NOMO-1 treated with dmso at 0.1 percent for 144 hours (cell line): ENCODE results near the gene C22orf15.

Experiments used
- DNase-seq: peaks from one replicate; lab custom pipeline; 2025; ENCODE audit not compliant: unreplicated experiment; lab: John Stamatoyannopoulos, UW

Gene C22orf15

DNA sequence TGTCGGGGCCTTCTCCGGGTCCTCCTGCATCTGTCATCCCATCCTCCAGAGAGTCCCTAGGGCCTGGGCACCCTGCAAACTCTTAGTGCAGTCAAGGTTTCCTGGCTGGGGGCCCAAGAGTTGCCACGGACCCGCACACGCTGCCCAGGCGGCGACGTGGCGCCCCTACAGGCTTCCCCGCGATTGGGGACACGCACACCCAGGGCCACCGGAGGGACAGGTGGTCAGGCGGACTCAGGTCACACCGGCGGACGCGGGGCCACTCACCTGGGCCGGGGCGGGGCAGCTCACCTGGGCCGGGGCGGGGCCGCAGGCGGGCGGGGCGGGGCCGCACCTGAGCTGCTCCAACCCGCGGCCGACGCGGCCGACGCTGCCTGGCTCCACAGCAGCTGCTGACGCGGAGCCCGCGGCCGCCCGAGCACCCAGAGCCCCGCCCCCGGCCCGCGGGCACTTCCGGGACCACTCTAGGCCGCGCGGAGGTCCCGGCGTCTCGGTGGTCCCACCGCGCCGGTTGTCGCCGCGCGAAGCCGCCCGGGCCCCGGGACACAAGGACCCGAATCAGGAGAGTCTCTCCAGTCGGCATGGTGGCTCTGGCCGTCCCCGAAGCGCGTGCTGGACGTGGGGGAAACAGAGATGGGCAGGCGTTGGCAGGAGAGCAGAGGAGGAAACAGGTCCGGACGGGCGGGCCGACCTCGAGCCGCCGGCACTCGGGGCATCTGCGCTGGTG, 11.9 kb upstream of the C22orf15 start, which contains the start of gene ZNF70:
Gene ZNF70, minus strand, starts transcription at position 399 of the 727 bp plus-strand sequence. CDS start 5,972 bp downstream, outside the sequence.
- DNase-seq: peak; percentile 72

DNA sequence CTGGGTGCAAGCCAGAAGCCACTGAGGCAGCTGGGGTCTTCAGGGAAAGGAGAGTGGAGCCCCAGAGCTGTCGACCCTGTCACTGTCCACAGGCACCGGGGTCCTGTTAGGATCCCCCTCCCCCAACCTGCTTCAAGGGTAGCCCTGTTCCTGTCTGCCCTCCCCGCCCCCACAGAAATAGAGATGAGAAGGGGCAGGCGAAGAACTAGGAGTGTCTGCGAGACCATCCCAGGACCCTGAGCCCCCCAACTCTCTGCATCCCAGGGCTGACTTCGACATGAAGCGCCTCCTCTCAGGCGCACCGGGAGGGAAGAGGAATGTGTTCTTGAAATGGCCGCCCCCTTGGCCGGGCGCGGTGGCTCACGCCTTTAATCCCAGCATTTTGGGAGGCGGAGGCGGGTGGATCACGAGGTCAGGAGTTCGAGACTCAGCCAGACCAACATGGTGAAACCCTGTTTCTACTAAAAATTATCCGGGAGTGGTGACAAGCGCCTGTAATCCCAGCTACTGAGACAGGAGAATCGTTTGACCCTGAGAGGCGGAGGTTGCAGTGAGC, 11.3 kb upstream of the C22orf15 start:
- no peak for DNase-seq

DNA sequence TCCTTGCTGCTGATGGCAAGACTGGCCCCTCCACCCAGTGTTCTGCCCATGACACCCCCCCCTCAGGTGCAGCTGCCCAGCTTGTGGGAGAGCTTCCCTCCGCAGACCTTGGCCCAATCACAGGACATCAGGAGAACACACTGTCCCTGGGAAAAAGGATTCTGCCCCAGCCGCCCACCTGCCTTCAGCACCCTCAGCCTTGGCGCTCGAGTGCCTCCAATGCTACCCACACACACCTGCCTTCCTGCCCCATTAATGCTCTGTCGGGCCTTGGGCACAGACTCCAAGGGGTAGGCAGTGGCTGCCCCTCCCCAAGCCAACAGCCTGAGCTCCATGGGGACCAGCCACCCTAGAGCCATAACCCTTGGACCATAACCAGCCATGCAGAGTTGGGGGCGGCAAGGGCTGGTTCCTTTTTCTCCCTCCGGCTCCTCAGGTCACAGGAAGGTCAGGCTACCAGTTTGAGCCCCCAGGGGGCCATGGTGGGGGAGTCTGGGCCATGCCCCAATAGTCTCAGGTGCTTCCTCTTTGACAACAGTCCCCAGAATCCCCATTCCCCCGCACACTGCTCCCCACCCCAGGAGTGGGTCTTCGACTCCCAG, 10.6 kb upstream of the C22orf15 start:
- DNase-seq: no peak

DNA sequence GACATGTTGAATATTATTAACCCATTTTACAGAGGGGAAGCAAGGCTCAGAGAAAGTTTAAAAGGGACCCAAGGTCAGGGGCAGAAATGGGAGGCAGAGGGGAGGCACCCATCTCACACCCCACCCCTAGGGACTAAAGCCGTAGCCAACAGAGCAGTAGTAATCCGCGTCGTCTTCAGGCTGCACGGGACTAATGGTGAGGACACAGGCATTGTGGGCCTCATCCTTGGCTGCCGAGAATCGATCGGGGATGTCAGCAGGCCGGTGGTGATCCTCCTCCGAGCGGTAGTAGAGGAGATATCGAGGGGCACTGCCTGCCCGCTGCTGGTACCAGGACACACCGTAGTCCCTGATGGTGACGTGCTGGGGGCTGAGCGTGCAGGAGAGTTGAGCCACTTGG, 10.0 kb upstream of the C22orf15 start:
- no peak for DNase-seq

DNA sequence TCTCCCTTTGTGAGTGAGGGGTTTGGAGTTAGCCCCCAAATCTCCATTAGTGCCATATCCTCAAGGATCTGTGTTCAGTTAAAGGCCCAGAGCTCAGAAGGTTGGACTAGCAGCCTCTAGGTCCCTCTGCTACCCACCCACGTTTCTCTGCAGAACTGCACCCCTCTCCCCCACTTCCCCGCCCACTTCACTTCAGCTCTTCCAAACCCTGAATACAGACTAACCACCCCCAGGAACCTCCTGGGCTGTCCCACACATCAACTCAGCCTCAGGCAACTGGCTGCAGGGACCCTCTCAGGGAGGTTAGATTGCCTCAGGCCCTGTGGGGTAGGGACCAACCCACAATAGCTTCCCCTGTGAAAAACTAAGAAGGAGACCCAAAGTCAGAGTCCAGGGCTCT, 9.4 kb upstream of the C22orf15 start:
- no peak for DNase-seq

DNA sequence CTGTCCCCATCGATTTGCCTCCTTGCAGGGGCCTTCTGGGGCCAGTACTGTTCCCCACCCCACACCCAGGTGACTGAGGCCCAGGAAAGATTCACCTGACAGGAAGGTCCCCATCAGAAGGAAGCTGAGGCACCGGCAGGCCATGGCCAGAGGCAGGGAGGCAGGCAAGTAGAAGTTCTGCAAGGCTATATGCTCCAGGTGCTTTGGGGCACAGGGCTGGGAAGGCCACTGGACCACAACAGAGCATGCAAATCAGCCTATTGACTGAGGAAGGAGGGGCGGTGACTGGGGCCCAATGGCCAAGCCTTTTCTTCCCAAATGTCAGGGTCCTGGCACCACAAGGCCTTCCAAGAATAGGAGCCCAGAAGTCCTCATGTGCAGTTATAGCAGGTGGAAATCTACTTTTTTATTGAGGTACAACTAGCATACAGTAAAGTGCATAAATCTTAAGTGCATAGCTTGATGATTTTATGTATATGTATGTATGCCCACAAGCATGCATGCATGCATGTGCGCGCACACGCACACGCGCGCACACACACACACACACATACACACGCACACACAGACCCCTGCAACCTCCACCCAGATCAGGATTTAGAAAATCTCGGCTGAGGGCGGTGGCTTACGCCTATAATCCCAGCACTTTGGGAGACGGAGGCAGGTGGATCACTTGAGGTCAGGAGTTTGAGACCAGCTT, 8.4 kb upstream of the C22orf15 start, which contains the start of gene VPREB3:
Gene VPREB3, minus strand, starts transcription at position 206 of the 700 bp plus-strand sequence. Its CDS starts 62 bp downstream, at position 144.
- no peak for DNase-seq

DNA sequence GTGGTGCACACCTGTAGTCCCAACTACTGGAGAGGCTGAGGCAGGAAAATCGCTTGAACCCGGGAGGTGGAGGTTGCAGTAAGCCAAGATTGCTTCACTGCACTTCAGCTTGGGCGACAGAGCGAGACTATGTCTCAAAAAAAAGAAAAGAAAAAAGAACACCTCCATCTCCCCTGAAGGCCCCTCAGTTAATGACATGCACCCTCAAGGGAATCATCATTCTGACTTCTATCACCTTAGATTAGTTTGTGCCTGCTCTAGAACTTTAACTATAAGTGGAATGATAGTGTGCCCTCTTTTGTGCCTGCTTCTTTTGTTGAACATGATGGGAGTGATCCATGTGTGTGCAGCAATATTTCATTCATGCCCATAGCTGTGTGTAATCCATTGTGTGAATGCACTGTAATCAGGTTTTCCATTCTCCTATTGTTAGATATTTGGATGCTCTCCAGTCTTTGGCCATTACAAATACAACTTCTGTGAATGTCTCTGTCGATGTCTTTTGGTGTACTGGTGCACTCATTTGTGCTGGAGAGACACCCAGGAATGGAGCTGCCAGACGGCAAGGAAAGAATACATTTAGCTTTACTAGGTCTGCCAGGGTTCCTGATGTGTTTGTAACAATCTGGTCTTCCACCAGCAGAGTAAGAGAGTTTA, 7.7 kb upstream of the C22orf15 start:
- DNase-seq: no peak

DNA sequence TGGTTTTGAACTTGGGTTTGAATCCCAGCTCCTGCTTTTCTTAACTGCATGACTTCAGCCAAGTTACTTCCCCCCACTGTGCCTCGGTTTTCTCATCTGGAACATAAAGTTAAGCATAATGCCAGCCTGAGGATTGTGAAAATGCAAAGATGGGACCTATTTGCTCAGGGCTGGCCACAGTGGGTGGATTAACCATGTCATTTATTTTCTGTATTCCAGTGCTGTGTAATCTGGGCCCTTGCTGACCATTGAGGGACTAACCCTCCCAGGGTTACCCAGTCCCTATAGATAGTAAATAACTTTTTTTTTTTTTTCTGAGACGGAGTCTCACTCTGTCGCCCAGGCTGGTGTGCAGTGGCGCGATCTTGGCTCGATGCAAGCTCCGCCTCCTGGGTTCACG, 7.1 kb upstream of the C22orf15 start:
- DNase-seq: no peak

DNA sequence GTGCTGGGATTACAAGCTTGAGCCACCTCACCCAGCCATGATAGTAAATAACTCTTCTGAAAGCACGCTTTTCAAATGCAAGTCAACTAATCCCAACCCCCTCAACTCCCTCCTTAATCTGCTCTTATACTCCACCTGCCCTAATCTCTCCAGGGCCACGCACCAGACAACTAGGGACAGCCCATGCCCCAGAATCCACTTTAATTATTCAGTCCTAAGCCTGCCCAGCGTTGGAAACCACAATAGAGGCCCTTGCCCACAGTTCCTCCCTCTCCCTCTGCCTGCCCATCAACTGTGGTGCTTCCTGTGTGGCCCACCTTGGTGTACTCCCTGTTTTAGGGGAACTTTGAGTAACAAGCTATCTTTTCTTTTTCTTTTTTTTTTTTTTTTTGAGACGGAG, 5.9 kb upstream of the C22orf15 start:
- DNase-seq: peak; percentile 14

DNA sequence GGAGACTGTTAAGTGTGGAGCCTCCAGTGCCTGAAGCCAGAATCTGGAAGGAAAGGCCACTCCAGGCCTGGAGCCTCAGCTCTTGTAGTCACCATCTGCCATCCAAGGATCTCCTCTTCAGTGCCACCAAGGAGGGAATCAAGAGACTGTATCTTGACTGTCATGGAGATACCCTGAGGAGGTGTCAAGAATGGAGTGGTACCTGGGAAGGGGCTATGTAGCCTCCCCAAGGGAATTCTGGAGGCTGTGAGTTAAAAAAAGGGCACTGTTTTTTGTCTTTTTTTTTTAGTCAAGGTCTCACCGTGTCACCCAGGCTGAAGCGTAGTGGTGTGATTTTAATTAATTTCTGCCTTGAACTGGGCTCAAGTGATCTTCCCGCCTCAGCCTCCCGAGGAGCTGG, 3.2 kb upstream of the C22orf15 start:
- no peak for DNase-seq

DNA sequence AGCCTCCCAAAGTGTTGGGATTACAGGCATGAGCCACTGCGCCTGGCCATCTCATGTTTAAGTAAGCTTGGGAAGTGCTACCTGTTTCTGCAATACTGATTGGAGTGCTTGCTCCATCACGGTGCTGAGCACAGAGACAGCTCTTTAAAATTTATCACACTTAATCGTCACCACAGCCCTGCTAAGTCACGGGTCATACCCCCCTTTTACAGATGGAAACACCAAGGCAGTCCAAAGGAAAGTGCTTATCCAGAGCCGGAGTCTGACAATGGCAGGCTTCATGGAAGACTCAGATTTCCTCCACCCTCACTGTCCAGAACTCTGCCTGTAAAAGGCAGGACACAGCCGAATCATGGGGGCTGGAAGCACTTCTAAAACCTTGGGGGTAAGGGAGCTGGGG, 2.7 kb upstream of the C22orf15 start:
- no peak for DNase-seq

DNA sequence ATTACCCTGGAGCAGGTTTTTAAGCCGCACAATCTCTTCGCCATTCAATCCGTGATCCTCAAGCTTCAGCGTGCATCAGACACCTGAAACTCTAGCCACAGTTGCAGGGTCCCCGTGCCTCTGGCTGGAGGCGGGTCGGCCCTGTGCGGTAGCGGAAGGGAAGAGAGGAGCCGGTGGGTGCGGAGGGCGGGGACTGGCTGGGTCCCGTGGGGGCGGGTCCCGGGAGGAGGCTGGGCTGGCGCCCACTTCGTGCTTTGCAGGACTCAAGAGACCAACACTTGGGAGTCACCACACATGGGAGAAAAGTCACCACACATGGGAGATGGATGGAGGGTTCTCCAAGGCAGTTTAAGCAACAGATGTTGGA, 772 bp downstream of the C22orf15 start:
- DNase-seq: no peak

DNA sequence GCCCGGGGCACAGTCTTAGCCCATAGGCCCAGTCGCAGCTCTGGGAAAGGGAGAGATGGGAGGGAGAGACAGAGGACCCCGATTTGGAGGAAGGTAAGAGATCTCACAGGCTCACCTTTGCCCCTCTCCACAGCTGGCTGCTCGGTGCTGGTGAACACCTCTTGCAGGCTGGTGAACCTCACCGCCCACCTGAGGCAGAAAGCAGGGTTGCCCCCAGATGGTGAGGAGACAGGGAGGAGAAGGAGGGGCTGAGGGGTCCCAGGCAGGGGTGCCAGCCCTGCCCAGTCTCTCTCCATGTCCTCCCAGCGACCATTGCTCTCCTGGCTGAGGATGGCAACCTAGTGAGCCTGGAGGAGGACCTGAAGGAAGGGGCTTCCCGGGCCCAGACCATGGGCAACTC, 1.2 kb downstream of the C22orf15 start:
- DNase-seq: no peak

DNA sequence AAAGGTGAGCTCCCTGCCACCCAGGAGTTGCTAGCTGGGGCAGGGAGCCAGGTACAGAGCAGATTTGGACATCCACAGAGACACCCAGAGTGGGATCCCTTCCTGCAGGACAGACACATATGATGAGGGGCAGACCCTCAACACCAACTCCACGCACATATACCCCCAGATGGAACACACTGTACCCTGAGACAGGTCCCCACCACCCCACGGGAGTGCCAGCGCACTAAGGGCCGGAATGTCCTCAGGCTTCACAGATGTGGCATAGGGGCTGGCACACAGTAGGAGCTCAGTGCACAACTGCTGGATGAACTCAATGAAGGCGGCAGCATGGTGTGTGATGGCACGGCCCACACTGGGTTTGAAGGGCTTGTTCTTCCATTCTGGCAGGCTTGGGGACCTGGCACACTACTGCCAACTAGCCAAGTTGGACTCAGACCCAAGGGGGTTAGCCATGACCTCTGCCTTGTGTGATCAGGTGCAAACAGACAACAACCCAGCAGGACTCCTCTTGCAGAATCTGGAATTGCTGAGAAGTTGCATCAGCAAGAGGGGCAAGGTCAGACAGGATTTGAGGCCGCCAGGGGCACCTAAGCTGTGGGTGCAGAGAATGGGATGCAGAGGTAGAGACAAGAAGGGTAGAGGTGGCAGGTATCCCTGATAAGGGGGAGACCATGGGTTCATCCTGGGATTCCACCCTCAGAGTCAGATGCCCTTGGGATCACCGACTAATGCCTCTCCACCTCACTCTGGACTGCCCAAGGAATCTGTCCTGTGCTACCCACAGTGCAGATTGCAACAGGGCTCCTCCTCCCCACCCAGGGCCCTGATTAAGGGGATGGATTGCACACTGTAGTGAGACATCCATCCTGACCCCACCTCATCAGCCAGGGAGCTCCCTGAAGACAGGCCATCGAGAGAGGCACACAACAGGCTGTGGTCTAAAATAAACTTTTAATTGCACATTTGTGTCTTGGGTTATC, 2.4 kb downstream of the C22orf15 start:
- no peak for DNase-seq

DNA sequence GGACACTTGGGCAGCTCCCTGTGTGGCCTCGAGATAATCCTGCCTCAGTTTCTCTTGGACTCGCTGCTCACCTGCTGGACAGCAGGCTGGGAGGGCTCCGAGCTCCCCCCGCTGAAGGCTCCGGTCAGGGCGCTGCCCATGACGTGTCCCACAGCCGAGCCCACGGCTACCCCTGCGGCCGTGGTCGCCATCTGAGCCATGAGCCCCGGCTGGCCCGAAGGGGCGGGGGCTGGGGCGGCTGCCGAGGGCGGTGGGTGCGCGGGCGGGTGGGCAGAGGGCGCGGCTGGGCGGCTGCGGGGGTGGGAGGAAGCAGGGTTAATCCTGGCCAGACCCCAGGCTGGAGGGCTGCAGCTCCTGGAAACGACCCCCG, 4.5 kb downstream of the C22orf15 start:
- no peak for DNase-seq

DNA sequence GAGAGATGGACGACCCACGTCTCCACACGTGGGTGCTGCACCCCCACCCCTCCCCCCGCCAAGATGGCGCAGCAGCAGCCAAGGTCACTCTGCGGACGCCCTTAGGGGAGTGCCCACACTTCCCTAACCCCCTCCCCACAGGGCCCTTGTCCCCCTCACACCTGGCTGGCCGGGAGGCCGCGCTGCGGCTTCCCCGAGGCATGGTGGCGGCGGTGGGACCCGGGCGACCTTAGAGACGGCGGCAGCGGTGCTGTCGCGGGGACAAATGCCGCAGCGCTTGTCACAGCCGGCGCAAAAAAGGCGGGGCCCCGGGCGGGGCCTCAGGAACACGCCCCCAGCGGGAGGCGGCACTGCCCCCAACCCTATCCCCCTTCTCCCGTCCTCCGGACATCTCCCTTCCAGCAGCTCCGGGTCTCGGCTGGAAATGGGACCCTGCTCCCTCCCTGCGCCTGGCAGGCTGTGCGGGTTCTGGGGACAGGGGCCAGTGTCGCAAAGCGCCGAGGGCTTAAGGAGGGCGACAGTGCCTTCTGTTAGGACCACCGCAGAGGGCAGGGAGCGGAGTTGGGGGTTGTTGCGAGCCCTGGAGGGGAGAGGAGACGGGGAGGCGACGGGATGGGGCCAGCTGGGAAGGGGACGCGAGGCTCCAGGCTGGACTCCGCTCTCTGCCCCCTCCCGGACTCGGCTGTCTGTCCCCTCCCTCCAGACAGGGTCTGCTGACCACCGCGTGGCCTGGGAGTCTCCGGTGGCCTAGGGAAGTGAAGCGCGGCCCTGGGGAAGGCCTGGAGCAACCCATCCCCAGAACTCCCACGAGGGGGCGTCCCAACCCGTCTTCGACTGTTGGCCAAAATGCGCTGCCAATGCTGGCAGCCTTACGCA, 5.1 kb downstream of the C22orf15 start, which contains the start of gene CHCHD10:
Gene CHCHD10, minus strand, starts transcription at position 300 of the 876 bp plus-strand sequence. Its CDS starts 98 bp downstream, at position 202.
- peak; percentile 71 for DNase-seq

DNA sequence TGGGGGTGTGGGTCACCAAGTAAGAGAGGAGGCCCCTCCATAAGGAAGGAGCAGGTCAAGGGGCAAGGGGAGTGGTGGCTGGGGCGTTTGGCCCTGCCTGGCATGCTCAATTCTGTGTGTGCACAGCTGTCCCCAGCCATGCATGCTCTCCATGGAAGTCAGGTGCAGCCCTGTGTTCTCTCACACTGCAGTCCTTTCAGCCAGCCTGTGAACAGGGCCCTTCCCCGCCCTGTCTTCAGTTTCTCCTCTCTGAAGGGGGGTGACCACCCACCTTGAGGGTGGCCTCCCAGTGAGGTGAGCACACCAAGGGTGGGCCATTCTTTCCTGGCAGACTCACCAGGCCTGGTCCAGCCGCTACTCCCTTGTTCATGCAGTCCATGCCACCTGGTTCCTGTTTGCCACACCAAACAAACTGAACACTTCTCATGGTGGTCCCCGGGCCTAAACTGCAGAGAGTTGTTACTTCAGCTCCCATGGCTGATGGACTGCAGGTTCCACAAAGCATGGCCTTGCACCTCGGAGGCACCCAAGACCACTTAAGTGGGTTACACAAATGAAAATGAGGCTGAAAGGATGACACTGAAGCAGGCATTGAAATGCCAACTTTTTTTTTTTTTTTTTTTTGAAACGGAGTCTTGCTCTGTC, 6.7 kb downstream of the C22orf15 start:
- DNase-seq: no peak

DNA sequence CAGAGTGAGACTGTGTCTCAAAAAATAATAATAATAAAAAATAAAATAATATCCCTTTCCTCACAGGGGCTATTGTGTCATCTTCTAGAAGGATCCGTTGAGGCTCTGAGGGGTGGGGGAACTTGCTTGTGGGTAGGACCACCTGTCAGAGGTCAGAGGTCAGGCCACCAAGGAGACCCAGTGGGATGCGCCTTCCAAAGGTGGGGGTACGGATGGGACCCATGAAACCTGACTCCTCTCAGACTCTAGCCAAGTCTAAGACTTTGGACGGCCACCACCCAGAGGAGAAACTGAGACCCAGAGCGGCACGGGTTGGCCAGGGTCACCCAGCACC, 9.5 kb downstream of the C22orf15 start:
- no peak for DNase-seq
